Gastrocnemius medialis (tissue), 4 donors: ENCODE measurements around the gene ITGA3. TPM values are rescaled to one million over a fixed set of nuclear protein-coding genes. Genes with fewer than 3 reads are reported as not detected.

Source experiments
- ATAC-seq, 2 donors: fragments of 150-250 bp; one replicate each; pipeline ENCODE4 v1.9.1; 2016
- DNase-seq, 2 donors: peaks; one replicate each; pipeline ENCODE4 v3.0.0-alpha.2; 2019
- H3K27ac ChIP-seq, 4 donors: fragments of 200-600 bp; sonication (generic); 1 replicate in 1 of 4; 2 replicates in 3 of 4; pipeline ENCODE4 v1.5.1; 2016 to 2018; ENCODE audit warnings: mild to moderate bottlenecking in 2 of 4, moderate library complexity in 1 of 4
- H3K27me3 ChIP-seq, 3 donors: fragments of 200-600 bp; sonication (generic) in 2 of 3; 1 replicate in 1 of 3; 2 replicates in 2 of 3; pipeline versions ENCODE4 v1.5.1 to v1.6.0; 2016 to 2019; ENCODE audit warnings: mild to moderate bottlenecking in 1 of 3, moderate library complexity in 1 of 3
- H3K36me3 ChIP-seq, 2 donors: fragments of 200-600 bp; sonication (generic) in 1 of 2; one replicate each; pipeline ENCODE4 v1.5.1; 2017 to 2018
- H3K4me1 ChIP-seq, 2 donors: fragments of 200-600 bp; sonication (generic) in 1 of 2; one replicate each; pipeline ENCODE4 v1.5.1; 2016 to 2017; ENCODE audit warnings: mild to moderate bottlenecking in 2 of 2
- H3K4me3 ChIP-seq, 4 donors: fragments of 200-600 bp; sonication (generic) in 3 of 4; 1 replicate in 1 of 4; 2 replicates in 3 of 4; pipeline ENCODE4 v1.5.1; 2016 to 2019; ENCODE audit warnings: mild to moderate bottlenecking in 2 of 4
- H3K9me3 ChIP-seq, 3 donors: fragments of 200-600 bp; sonication (generic) in 2 of 3; 1 replicate in 1 of 3; 2 replicates in 2 of 3; pipeline ENCODE4 v1.5.1; 2016 to 2019
- CTCF ChIP-seq, 5 experiments: fragments of 450-650 bp in 3 of 5; fragments of 200-600 bp in 2 of 5; sonication (generic) in 2 of 5; IDR thresholded peaks in 4 of 5; conservative IDR thresholded peaks in 1 of 5; 1 replicate in 4 of 5; 2 replicates in 1 of 5; pipeline ENCODE4 v1.5.1; 2016 to 2019; ENCODE audit warnings: antibody characterized with exemption in 5 of 5, mild to moderate bottlenecking in 3 of 5, moderate library complexity in 3 of 5
- POLR2A ChIP-seq, 2 donors: fragments of 450-650 bp; IDR thresholded peaks; one replicate each; pipeline ENCODE4 v1.6.1; 2017; ENCODE audit warnings: antibody characterized with exemption in 2 of 2, mild to moderate bottlenecking in 2 of 2, moderate library complexity in 2 of 2
- in situ Hi-C, 4 donors: fragments of 200-750 bp; cut with MboI; loops; one replicate each; pipeline versions ENCODE4 v1.15.0 to v1.8.0; 2017; ENCODE audit warnings: low sequenced_read_pairs in 4 of 4
- intact Hi-C: fragments of 100-400 bp; cut with DNase I; formaldehyde crosslinking; loops from one replicate; pipeline ENCODE4 v1.15.1; 2023; ENCODE audit warnings: low total_unique reads
- total RNA-seq, 4 donors: library from RNA; depleted of rRNA; stranded (reverse); fragments of >200 nt; gene quantifications; one replicate each; pipeline versions ENCODE4 v1.1.0 to v1.2.3, GENCODE V29; 2016

The ITGA3 gene
- total RNA-seq, 4 donors from 2014 or later = 5.1 to 25.9 (median 18.4) TPM

- in situ Hi-C loops = no loop called here
These were observed 6.9 kb upstream of the ITGA3 start for GRCh38 chr17:50048988-50049387.

GRCh38 chr17:50049636-50050035, 6.3 kb upstream of the ITGA3 start:
- H3K9me3 ChIP-seq = no peaks in the 10 kb centered on the region
- no peak overlapping the region for H3K27ac ChIP-seq
- H3K27me3 ChIP-seq = no peaks in the 10 kb centered on the region
- ATAC-seq = no peak
- no peaks in the 10 kb centered on the region for H3K36me3 ChIP-seq
- intact Hi-C loops (no loop called here), in situ Hi-C loops (no loop called here)
- no peak for TF ChIP-seq CTCF (IDR thresholded peaks at IDR 0.05 in 4 of 5, conservative IDR thresholded peaks at IDR 0.05 in 1 of 5)
- TF ChIP-seq POLR2A (IDR thresholded peaks at IDR 0.05) = no peak
- H3K4me1 ChIP-seq = peaks cover 6 to 9% of the 10 kb centered on the region in 2 donors
- no peak for DNase-seq
- H3K4me3 ChIP-seq = no peak overlapping the region

More at GRCh38 chr17:50048988-50049387, 6.9 kb upstream of the ITGA3 start:
- Histone ChIP-seq H3K36me3 (no peaks in the 10 kb centered on the region), H3K27me3 (no peaks in the 10 kb centered on the region), H3K9me3 (no peaks in the 10 kb centered on the region), H3K4me1 (peaks cover 10 to 15% of the 10 kb centered on the region in 2 donors), H3K27ac (no peak overlapping the region), H3K4me3 (no peak overlapping the region)
- intact Hi-C loops = no loop called here
- ATAC-seq (no peak), DNase-seq (no peak)
- TF ChIP-seq POLR2A (IDR thresholded peaks at IDR 0.05) = no peak
- TF ChIP-seq CTCF (IDR thresholded peaks at IDR 0.05 in 4 of 5, conservative IDR thresholded peaks at IDR 0.05 in 1 of 5) = no peak

- DNase-seq (no peak), ATAC-seq (no peak)
- intact Hi-C loops (no loop called here), in situ Hi-C loops (no loop called here)
- Histone ChIP-seq H3K36me3 (no peaks in the 10 kb centered on the region), H3K9me3 (no peaks in the 10 kb centered on the region), H3K27ac (no peak overlapping the region), H3K4me1 (peaks cover 8 to 14% of the 10 kb centered on the region in 2 donors), H3K4me3 (no peak overlapping the region), H3K27me3 (no peaks in the 10 kb centered on the region)
- TF ChIP-seq CTCF (IDR thresholded peaks at IDR 0.05 in 4 of 5, conservative IDR thresholded peaks at IDR 0.05 in 1 of 5) (no peak), POLR2A (IDR thresholded peaks at IDR 0.05) (no peak)
These were observed 5.4 kb upstream of the ITGA3 start for GRCh38 chr17:50050431-50051032.

- Histone ChIP-seq H3K9me3 (no peaks in the 10 kb centered on the region), H3K4me3 (no peak overlapping the region), H3K4me1 (peaks cover 8 to 14% of the 10 kb centered on the region in 2 donors), H3K27ac (no peak overlapping the region), H3K36me3 (no peaks in the 10 kb centered on the region), H3K27me3 (no peaks in the 10 kb centered on the region)
- intact Hi-C loops = no loop called here
- no peak for ATAC-seq
- in situ Hi-C loops = no loop called here
- DNase-seq = no peak
- TF ChIP-seq POLR2A (IDR thresholded peaks at IDR 0.05) (no peak), CTCF (IDR thresholded peaks at IDR 0.05 in 4 of 5, conservative IDR thresholded peaks at IDR 0.05 in 1 of 5) (no peak)
These were observed 4.8 kb upstream of the ITGA3 start for GRCh38 chr17:50051082-50051576.

GRCh38 chr17:50051606-50052005, 4.3 kb upstream of the ITGA3 start:
- no peaks in the 10 kb centered on the region for H3K9me3 ChIP-seq
- no peak overlapping the region for H3K4me3 ChIP-seq
- no peak overlapping the region for H3K27ac ChIP-seq
- in situ Hi-C loops (no loop called here), intact Hi-C loops (no loop called here)
- H3K27me3 ChIP-seq = no peaks in the 10 kb centered on the region
- H3K36me3 ChIP-seq = no peaks in the 10 kb centered on the region
- TF ChIP-seq CTCF (IDR thresholded peaks at IDR 0.05 in 4 of 5, conservative IDR thresholded peaks at IDR 0.05 in 1 of 5) (no peak), POLR2A (IDR thresholded peaks at IDR 0.05) (no peak)
- ATAC-seq = no peak
- H3K4me1 ChIP-seq = peaks cover 9 to 16% of the 10 kb centered on the region in 2 donors
- DNase-seq = no peak
